Measurements from ENCODE around the gene MEIOB.
A peak's percentile ranks its signal among the peaks of the same experiment; 100 is the strongest.
"Not testable (repeated sequence)": the region's sequence is repeated elsewhere in the genome, so short reads cannot be mapped to it uniquely, and the experiment has no call there.

The MEIOB gene

DNA sequence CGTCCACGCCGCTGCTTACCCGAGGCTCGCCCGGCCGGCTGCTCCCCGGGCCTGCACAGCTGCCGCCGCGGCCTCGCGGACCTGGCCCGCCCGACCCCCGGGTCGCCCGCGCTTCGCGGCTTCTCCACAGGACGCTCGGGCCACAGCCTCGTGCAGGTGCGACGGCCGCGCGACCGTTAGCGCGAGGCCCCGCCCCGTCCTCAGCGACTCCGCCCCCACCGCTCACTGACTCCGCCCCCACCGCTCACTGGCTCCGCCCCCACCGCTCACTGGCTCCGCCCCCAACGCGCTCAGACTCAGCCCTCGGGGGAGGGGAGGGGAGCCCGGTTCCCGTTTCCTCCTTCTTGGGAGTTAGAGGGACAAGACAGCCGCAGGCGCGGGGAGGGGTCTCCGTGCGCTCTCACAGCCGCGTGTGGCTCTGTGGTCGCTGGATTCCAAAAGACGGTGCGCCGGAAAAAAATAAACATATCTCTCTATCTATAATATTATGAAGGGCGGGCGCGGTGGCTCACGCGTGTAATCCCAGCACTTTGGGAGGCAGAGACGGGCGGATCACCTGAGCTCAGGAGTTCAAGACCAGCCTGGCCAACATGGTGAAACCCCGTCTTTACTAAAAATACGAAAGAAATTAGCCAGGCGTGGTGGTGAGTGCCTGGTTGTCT lies at the start of gene MEIOB:
Gene MEIOB (minus strand): TSS at position 191 of the 662 bp plus-strand sequence. CDS start 3,989 bp downstream, outside the sequence.
- DNase-seq, result peak; percentile 13 to 15

- no peak for DNase-seq
Observed at GRCh38 chr16:1920727-1921171, 48.8 kb upstream of the MEIOB start.

GRCh38 chr16:1920122-1920521 lies 48.2 kb upstream of the MEIOB start:
- DNase-seq, result not testable (repeated sequence)

- DNase-seq, result no peak
Observed at GRCh38 chr16:1919327-1919998, 47.5 kb upstream of the MEIOB start.

DNA sequence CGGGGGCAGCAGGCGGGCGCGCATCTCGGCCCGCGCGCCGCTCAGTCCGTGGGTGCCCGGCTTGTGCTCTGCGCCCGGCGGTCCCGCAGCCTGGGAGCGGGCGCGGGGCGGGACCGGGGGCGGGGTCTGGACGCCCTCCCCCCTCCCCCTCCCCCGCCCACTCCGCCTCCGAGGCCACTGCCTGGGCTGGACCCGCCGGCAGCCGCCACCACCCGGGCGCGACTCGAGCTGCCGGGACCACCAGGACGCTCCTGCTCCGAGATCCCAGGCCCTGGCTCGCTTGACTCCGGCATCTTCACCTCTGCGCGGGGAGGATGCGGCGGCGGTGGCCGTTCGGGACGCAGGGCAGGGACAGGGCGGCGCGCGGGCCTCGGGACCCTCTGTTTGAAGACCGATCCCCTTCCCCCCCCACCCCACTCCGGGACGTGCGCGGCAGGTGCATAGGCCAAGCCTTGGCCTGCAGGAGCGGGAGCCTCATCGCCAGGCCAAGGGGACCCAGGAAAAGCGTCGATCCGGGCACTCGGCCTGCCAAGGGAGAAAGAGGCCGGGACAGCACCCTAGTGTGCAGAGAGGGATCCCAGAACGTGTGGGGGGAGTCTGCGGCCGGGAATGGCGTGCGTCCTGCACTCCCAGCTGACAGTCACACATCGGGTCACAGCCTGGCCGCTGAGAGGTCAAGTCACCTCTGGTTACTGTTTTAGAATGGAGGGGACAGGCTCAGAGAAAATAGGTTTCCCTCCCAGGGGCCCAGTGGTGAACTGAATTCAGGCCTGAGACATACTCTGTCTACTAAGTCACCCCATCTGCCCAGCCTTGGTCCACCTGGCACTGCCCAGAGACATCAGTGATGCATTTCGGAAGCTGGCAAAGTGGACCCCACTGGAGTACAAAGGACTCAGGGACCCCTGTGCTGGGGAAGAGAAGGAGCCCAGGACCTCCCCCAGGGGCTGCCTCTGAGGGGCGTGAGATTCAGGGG lies 46.7 kb upstream of the MEIOB start, which contains the start of gene HS3ST6:
Gene HS3ST6 (minus strand): TSS at position 65 of the 976 bp plus-strand sequence. CDS start 92 bp downstream, outside the sequence.
- no peak for DNase-seq

- DNase-seq, result no peak
Observed at GRCh38 chr16:1917665-1918350, 45.8 kb upstream of the MEIOB start.

GRCh38 chr16:1917056-1917664 lies 45.2 kb upstream of the MEIOB start:
- no peak for DNase-seq

- no peak for DNase-seq
Observed at GRCh38 chr16:1916640-1916990, 44.7 kb upstream of the MEIOB start.

DNA sequence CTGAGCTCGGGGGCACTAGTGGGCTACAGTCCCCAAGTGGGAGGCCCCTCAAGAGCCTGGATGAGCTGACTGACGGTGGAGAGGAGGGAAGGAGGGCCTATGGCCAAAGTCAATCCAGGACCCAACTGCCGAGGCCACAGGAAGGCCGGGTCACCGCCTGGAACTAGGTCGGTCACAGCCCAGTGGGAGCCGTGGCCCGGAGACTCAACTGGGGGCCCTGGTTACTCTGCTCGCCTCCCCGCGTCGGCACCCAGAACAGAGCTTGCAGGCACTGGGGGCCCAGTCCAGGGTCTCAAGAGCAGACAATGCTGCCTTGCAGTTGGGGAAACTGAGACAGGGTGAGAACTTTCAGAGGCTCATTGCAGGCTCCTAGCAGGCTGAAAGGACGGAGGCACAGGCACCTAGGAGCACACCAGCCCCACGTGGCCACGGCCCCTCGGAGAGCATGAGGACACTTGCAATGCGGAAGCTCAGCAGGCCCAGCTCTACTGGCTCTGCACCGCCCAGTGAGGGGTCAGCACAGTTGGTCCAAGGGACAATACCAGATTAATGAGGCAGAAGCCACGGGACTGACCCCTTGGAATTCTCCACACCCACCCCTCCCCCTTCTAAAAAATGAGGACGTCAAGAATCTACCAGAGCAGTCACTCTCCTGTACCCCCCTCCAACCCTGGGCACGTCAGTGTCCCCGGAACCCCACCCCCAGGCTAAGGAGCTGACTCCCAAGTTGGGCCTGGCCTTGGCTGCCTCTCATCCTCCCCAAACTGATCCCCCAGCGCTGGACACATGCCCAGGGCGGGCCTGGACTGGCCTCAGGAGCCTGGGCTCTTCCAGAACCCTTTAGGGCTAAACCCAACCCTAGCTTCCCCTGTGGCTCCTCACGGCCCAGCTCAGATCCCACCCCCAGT lies 44.0 kb upstream of the MEIOB start:
- DNase-seq, result no peak

DNA sequence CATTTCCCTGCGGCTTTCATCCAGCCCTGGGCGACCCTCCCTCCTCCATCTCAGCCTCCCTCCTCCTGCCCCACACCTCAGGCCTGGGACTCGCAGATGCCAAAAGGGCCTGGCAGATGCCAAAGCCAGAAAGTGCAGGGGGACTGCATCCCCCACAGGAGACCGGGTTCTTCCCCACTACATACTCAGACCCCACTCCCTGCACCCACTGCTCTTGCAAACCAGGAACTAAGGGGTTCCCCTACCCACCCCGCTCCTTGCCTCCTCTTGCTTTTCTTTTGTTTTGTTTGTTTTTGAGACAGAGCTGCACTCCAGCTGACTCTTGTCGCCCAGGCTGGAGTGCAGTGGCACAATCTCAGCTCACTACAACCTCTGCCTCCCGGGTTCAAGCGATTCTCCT lies 43.0 kb upstream of the MEIOB start:
- DNase-seq, result no peak

DNA sequence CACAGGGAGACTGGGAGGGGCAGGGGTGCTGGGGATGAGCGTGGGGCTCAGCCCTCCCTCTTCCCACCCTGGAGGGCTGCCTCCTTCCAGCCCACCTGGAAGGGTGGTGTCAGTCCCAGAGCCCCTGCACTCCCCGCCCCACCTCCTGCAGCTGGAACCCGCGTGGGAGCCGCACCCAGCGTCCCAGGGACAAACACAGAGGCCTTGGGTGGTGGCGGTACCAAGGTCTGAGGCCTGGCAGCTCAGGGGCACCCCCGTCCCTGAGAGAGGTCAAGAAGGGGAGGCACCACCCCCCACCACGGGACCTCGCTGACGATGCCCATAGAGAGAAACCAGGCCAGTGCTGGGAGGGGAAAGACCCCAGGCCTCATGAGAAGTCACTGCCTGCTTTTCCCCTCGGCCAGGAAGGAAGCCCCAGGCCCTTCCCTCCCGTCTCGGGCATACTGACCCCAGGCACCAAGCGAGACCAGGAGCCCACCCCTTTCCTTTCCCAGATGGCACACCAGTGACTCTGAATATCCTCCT lies 42.2 kb upstream of the MEIOB start:
- DNase-seq, result no peak

DNA sequence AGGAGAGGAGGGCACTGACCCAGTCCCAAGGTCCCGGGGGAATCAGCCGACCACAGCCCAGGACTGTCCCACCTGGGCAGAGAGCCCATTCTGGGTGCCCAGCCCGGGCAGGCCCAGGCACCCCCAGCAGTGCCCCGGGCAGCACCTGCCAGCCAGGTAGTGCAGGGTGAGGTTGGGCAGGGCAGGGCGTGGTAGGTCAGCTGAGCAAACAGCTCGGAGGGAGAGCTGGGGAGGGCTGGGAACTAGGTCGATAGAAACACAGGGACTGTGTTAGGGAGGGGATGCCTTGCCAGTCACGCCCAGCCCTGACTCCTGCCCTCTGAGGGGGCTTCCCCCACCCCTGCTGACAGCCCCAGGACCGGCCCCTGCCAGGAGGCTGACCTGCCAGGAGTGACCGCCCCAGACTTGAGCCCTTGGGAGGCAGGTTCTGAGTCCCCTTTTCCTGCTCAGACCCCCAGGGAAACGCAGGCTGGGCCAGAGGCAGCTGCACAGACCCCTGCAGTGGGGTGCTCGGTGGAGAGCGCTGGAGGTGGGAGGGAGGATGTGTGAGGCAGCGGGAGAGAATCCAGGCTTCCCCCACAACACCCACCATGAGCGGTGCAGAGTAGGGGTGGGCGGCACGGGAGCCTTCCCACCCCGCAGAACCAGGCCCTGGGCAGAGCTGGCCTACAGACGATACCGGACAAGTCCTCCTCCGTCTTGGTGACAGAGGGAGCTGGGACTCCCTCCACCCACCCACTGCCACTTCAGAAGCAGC lies 41.5 kb upstream of the MEIOB start:
- DNase-seq, result no peak

- DNase-seq, result no peak
Observed at GRCh38 chr16:1912215-1912543, 40.2 kb upstream of the MEIOB start.

DNA sequence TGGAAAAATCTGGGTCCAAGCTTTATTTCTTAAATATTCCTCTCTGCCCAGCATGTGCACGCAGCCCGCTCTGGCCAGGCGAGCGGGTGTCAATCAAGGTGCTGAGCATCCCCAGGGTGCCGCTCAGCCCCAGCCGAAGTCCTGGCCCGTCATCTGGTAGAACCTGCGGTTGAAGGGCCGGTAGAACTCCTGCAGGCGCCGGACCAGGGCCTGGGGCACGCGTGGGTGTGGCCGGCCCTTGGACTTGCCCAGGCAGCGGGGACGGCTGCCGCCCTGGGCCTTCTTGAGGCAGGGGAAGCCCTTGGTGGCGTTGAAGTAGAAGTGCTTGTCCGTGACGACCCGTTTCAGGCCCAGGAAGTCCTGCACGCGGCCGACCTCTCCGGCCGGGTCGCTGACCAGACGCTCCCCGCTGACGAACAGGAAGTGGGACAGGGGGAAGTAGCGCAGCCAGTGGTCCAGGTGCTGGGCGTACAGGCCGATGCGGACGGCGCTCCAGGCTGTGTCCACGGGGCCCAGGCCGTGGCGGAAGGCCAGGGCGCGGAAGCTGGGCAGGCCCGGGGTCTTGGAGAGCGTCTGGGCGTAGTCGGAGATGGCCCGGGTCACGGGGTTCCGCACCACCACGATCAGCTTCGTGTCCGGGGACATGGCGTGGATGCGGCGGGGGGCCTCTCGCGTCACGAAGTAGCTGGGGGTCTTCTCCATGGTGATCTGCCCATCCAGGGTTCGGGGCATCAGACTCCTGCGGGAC lies 39.7 kb upstream of the MEIOB start:
- DNase-seq, result no peak

- DNase-seq, result no peak
Observed at GRCh38 chr16:1909561-1910231, 37.7 kb upstream of the MEIOB start.

DNA sequence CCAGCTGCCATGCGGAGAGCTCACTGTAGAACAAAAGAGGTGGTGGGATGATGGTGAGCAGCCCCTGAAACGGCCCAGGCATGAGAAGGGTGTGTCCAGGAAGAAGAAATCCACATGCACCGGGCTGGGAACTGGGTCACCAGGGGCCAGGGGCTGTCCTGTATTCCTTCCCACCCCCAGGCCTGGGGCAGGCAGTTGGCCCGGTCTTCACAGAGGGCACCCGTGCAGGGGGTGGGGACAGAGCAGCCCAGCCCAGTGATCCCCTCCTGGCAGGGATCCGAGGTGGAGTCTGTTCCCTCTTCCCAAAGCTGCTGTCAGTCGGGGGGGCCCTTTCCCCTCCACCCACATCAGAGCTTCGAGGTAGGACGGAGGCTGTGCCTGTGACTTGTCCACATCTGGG lies 37.0 kb upstream of the MEIOB start:
- DNase-seq, result no peak

- DNase-seq, result no peak
Observed at GRCh38 chr16:1908184-1908583, 36.2 kb upstream of the MEIOB start.

DNA sequence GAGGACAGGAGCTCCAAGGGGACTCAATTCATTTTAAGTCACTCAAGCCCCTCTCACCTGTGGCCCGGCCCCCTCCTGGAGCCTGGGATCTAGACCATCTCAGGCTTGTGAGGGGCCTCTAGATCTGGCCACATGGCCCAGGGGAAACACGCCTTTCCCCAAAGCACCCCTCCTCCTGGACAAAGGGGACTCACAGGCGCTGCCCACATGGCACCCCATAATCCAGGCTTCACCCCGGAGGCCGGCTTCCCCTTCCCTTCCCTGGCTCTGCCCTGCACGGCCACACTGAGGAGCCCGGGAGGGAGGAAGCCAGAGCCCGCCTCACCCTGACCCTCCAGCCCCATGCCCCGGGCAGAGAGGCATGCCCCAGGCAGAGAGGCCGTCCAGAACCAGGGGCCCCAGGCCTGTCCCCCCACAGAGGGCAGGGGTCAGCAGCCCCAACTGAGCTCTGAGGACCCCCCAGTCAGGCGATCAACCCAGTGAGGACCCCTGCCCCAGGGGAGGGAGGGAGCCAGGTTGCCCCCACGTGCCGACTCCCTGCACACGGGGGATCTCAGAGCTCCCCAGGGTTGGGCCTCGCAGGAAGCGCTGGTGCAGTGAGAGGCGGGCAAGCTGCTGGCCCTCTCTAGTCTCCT lies 35.4 kb upstream of the MEIOB start:
- no peak for DNase-seq

DNA sequence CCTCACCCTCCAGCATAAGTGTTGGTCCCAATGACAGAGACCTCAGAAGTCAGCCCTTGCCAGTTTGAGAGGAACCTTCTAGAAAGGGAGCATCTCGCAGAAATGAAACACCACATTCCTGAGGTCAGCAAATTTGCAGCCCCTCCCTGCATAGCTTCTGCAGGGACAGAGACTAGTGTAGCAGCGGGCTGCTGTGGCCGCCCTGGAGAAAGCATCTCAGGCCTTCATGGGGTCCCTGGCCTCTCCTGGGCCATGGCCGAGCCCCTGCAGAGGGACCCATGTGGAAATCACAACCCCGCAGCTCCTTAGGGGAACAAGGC lies 34.8 kb upstream of the MEIOB start:
- DNase-seq, result no peak
